Neuronal stem cell (in vitro differentiated cells): ENCODE results near the gene PYHIN1.

Source experiments
- DNase-seq: peaks from one replicate; pipeline ENCODE4 v3.0.0-alpha.2; 2013; ENCODE audit warnings: low spot score
- H2AFZ ChIP-seq: one replicate; pipeline ENCODE4 v1.6.1; 2013; ENCODE audit warnings: mild to moderate bottlenecking, low read length, inconsistent platforms
- H2AK5ac ChIP-seq: 2 replicates; pipeline ENCODE4 v1.6.1; 2013; ENCODE audit warnings: low read depth, mild to moderate bottlenecking, inconsistent platforms, low read length, moderate library complexity, mixed read lengths
- H2BK120ac ChIP-seq: 2 replicates; pipeline ENCODE4 v1.6.1; 2013; ENCODE audit warnings: low read depth, mild to moderate bottlenecking, inconsistent platforms, low read length, moderate library complexity, mixed read lengths
- H2BK12ac ChIP-seq: one replicate; pipeline ENCODE4 v1.6.1; 2013; ENCODE audit warnings: low read length, inconsistent platforms
- H2BK15ac ChIP-seq: 2 replicates; pipeline ENCODE4 v1.6.1; 2013; ENCODE audit warnings: mild to moderate bottlenecking, low read length, inconsistent platforms, mixed read lengths
- H2BK5ac ChIP-seq: one replicate; pipeline ENCODE4 v1.6.1; 2013; ENCODE audit warnings: inconsistent platforms, mild to moderate bottlenecking, low read length, moderate library complexity
- H3K14ac ChIP-seq: one replicate; pipeline ENCODE4 v1.6.1; 2013; ENCODE audit warnings: low read length, inconsistent platforms
- H3K18ac ChIP-seq: 2 replicates; pipeline ENCODE4 v1.6.1; 2013; ENCODE audit warnings: low read length, inconsistent platforms
- H3K23ac ChIP-seq: 2 replicates; pipeline ENCODE4 v1.6.1; 2013; ENCODE audit warnings: low read depth, mild to moderate bottlenecking, mixed read lengths, low read length, inconsistent platforms; ENCODE audit not compliant: poor library complexity
- H3K27ac ChIP-seq: replicated peaks from 3 replicates; pipeline ENCODE4 v1.5.1; 2013; ENCODE audit warnings: low read length, inconsistent platforms
- H3K27me3 ChIP-seq, 3 experiments: 2 replicates each; pipeline ENCODE4 v1.6.1; 2013; ENCODE audit warnings: low read length in 3 of 3, mild to moderate bottlenecking in 2 of 3, inconsistent platforms in 1 of 3, low read depth in 1 of 3, mixed read lengths in 1 of 3, moderate library complexity in 1 of 3; ENCODE audit not compliant: control insufficient read depth in 3 of 3, insufficient read depth in 3 of 3
- H3K36me3 ChIP-seq, 2 donors: replicated peaks in 1 of 2; 2 replicates each; pipeline ENCODE4 v1.6.1; 2013; ENCODE audit warnings: low read length in 2 of 2; ENCODE audit not compliant: control insufficient read depth in 2 of 2, insufficient read depth in 2 of 2
- H3K4ac ChIP-seq: 2 replicates; pipeline ENCODE4 v1.6.1; 2013; ENCODE audit warnings: inconsistent platforms, mild to moderate bottlenecking, low read length, moderate library complexity
- H3K4me1 ChIP-seq, 2 donors: 1 replicate in 1 of 2; 2 replicates in 1 of 2; pipeline ENCODE4 v1.6.1; 2013; ENCODE audit warnings: low read length in 2 of 2, low read depth in 1 of 2; ENCODE audit not compliant: control insufficient read depth in 2 of 2, insufficient read depth in 1 of 2
- H3K4me2 ChIP-seq: one replicate; pipeline ENCODE4 v1.6.1; 2013; ENCODE audit warnings: mild to moderate bottlenecking, low read length, inconsistent platforms; ENCODE audit not compliant: insufficient read depth, poor library complexity, severe bottlenecking
- H3K4me3 ChIP-seq, 2 donors: 2 replicates each; pipeline ENCODE4 v1.5.1; 2013; ENCODE audit warnings: low read length in 2 of 2, mild to moderate bottlenecking in 2 of 2, inconsistent platforms in 1 of 2, moderate library complexity in 1 of 2
- H3K79me1 ChIP-seq: one replicate; pipeline ENCODE4 v1.6.1; 2013; ENCODE audit warnings: low read depth, mild to moderate bottlenecking, inconsistent platforms, low read length, moderate library complexity
- H3K9ac ChIP-seq: one replicate; pipeline ENCODE4 v1.6.1; 2013; ENCODE audit warnings: mild to moderate bottlenecking, low read depth, low read length, inconsistent platforms; ENCODE audit not compliant: poor library complexity
- H3K9me3 ChIP-seq, 2 donors: replicated peaks in 1 of 2; 2 replicates each; pipeline versions ENCODE3 to v1.6.1; 2013; ENCODE audit warnings: low read length in 2 of 2, mild to moderate bottlenecking in 2 of 2, inconsistent platforms in 1 of 2, low read depth in 1 of 2, mixed read lengths in 1 of 2, moderate library complexity in 1 of 2; ENCODE audit not compliant: control insufficient read depth in 2 of 2, insufficient read depth in 1 of 2
- H4K8ac ChIP-seq: one replicate; pipeline ENCODE4 v1.6.1; 2013; ENCODE audit warnings: low read depth, mild to moderate bottlenecking, inconsistent platforms, low read length, moderate library complexity
- H4K91ac ChIP-seq: one replicate; pipeline ENCODE4 v1.6.1; 2013; ENCODE audit warnings: low read length, low read depth, mild to moderate bottlenecking, inconsistent platforms; ENCODE audit not compliant: poor library complexity
- WGBS, 2 donors: extraction: QIAGEN DNeasy Blood & Tissue Kit; methylation state at CpG; one replicate each; pipeline ENCODE4 v1.1.7; 2013; ENCODE audit warnings: missing lambda C conversion rate in 2 of 2, mixed read lengths in 1 of 2; ENCODE audit not compliant: insufficient read length in 2 of 2, insufficient replicate concordance in 1 of 2; ENCODE audit errors: extremely low coverage in 2 of 2; 5-methylcytosine and 5-hydroxymethylcytosine counted together

The PYHIN1 gene

GRCh38 chr1:158943059-158943458 lies 11.7 kb downstream of the PYHIN1 start:
- H3K27ac ChIP-seq, result no peak overlapping the region
- no peaks in the 10 kb centered on the region for H3K36me3 ChIP-seq

GRCh38 chr1:158945061-158945460 lies 13.7 kb downstream of the PYHIN1 start:
- WGBS, 2 donors, result no CpG with 5 or more reads among the region's 2 CpGs

More at GRCh38 chr1:158943059-158943458, 11.7 kb downstream of the PYHIN1 start:
- H3K4me1 ChIP-seq, result no peaks in the 10 kb centered on the region
- no peak overlapping the region for H3K18ac ChIP-seq
- H3K4ac ChIP-seq, result no peak overlapping the region
- no peak overlapping the region for H3K4me2 ChIP-seq
- no CpG with 5 or more reads among the region's 1 CpG for WGBS, 2 donors
- H2BK12ac ChIP-seq, result no peak overlapping the region
- no peak overlapping the region for H3K23ac ChIP-seq
- no peak overlapping the region for H2AK5ac ChIP-seq
- no peak overlapping the region for H2BK5ac ChIP-seq
- no peak overlapping the region for H2AFZ ChIP-seq
- no peak overlapping the region for H4K91ac ChIP-seq
- no peak overlapping the region for H2BK120ac ChIP-seq
- no peak overlapping the region for H2BK15ac ChIP-seq
- H3K27me3 ChIP-seq, result no peaks in the 10 kb centered on the region
- no peak for DNase-seq
- no peak overlapping the region for H3K4me3 ChIP-seq
- H3K79me1 ChIP-seq, result no peaks in the 10 kb centered on the region
- H3K9me3 ChIP-seq, result no peaks in the 10 kb centered on the region
- no peak overlapping the region for H3K14ac ChIP-seq
- no peak overlapping the region for H3K9ac ChIP-seq
- no peak overlapping the region for H4K8ac ChIP-seq

GRCh38 chr1:158946785-158947184 lies 15.4 kb downstream of the PYHIN1 start:
- H3K14ac ChIP-seq, result no peak overlapping the region

More at GRCh38 chr1:158945061-158945460, 13.7 kb downstream of the PYHIN1 start:
- Histone ChIP-seq H4K91ac (no peak overlapping the region), H3K9me3 (no peaks in the 10 kb centered on the region), H3K18ac (no peak overlapping the region), H3K79me1 (no peaks in the 10 kb centered on the region), H3K4me2 (no peak overlapping the region), H3K4me1 (no peaks in the 10 kb centered on the region), H2AFZ (no peak overlapping the region), H3K27ac (no peak overlapping the region), H3K14ac (no peak overlapping the region), H3K36me3 (no peaks in the 10 kb centered on the region), H2BK120ac (no peak overlapping the region), H2BK12ac (no peak overlapping the region), H3K4ac (no peak overlapping the region), H3K9ac (no peak overlapping the region), H3K23ac (no peak overlapping the region), H2AK5ac (no peak overlapping the region), H4K8ac (no peak overlapping the region), H3K27me3 (no peaks in the 10 kb centered on the region), H2BK5ac (no peak overlapping the region), H3K4me3 (no peak overlapping the region), H2BK15ac (no peak overlapping the region)
- no peak for DNase-seq

GRCh38 chr1:158951956-158952355 lies 20.6 kb downstream of the PYHIN1 start:
- H3K27ac ChIP-seq, result no peak overlapping the region
- no peak overlapping the region for H3K18ac ChIP-seq
- no peak overlapping the region for H2BK12ac ChIP-seq
- H2BK15ac ChIP-seq, result no peak overlapping the region
- no peak overlapping the region for H2BK5ac ChIP-seq
- no peak overlapping the region for H3K4me2 ChIP-seq
- H3K4me3 ChIP-seq, result no peak overlapping the region
- no peak overlapping the region for H3K9ac ChIP-seq
- no peak overlapping the region for H3K4ac ChIP-seq
- no peak overlapping the region for H4K8ac ChIP-seq
- no peaks in the 10 kb centered on the region for H3K9me3 ChIP-seq
- H3K27me3 ChIP-seq, result no peaks in the 10 kb centered on the region
- no peaks in the 10 kb centered on the region for H3K36me3 ChIP-seq
- H2BK120ac ChIP-seq, result no peak overlapping the region
- H3K79me1 ChIP-seq, result no peaks in the 10 kb centered on the region
- no peak overlapping the region for H2AK5ac ChIP-seq
- no peak overlapping the region for H2AFZ ChIP-seq
- no peaks in the 10 kb centered on the region for H3K4me1 ChIP-seq
- H3K14ac ChIP-seq, result no peak overlapping the region
- no peak for DNase-seq
- no CpG with 5 or more reads among the region's 15 CpGs for WGBS, 2 donors
- H4K91ac ChIP-seq, result no peak overlapping the region
- no peak overlapping the region for H3K23ac ChIP-seq

More at GRCh38 chr1:158946785-158947184, 15.4 kb downstream of the PYHIN1 start:
- no peak overlapping the region for H2BK120ac ChIP-seq
- no peaks in the 10 kb centered on the region for H3K4me1 ChIP-seq
- H3K23ac ChIP-seq, result no peak overlapping the region
- H2BK5ac ChIP-seq, result no peak overlapping the region
- H2BK15ac ChIP-seq, result no peak overlapping the region
- H3K36me3 ChIP-seq, result no peaks in the 10 kb centered on the region
- no peaks in the 10 kb centered on the region for H3K79me1 ChIP-seq
- no peak overlapping the region for H3K27ac ChIP-seq
- no peaks in the 10 kb centered on the region for H3K27me3 ChIP-seq
- H3K18ac ChIP-seq, result no peak overlapping the region
- no peak overlapping the region for H4K91ac ChIP-seq
- no peak overlapping the region for H2BK12ac ChIP-seq
- DNase-seq, result no peak
- no peak overlapping the region for H4K8ac ChIP-seq
- H3K4ac ChIP-seq, result no peak overlapping the region
- H2AK5ac ChIP-seq, result no peak overlapping the region
- H3K9ac ChIP-seq, result no peak overlapping the region
- H3K9me3 ChIP-seq, result no peaks in the 10 kb centered on the region
- H2AFZ ChIP-seq, result no peak overlapping the region
- H3K4me3 ChIP-seq, result no peak overlapping the region
- H3K4me2 ChIP-seq, result no peak overlapping the region
